OCI-LY3 (cell line): ENCODE measurements around the gene SPOP.

ENCODE experiments used
- H2AFZ ChIP-seq: fragments of 200-600, 300-600 bp; shearing (Covaris generic); 2 replicates; pipeline ENCODE4 v1.6.0; 2014; ENCODE audit warnings: antibody characterized with exemption, low read depth, low read length
- H3K27ac ChIP-seq: fragments of 200-600, 300-600 bp; sonication (generic); 2 replicates; pipeline ENCODE4 v1.5.1; 2014; ENCODE audit warnings: mild to moderate bottlenecking, low read length, moderate library complexity, mixed read lengths
- H3K27me3 ChIP-seq: fragments of 200-600, 300-600 bp; sonication (generic); 2 replicates; pipeline ENCODE4 v1.6.1; 2014; ENCODE audit warnings: low read depth, low read length, mixed read lengths
- H3K36me3 ChIP-seq: fragments of 200-600, 300-600 bp; sonication (generic); replicated peaks from 2 replicates; pipeline ENCODE3; 2014; ENCODE audit warnings: low read depth, low read length, mixed read lengths
- H3K4me1 ChIP-seq: fragments of 300-600, 200-600 bp; sonication (generic); 2 replicates; pipeline ENCODE4 v1.6.1; 2014; ENCODE audit warnings: low read length, mixed read lengths
- H3K4me2 ChIP-seq: fragments of 200-600, 300-600 bp; sonication (generic); 2 replicates; pipeline ENCODE4 v1.6.1; 2014; ENCODE audit warnings: low read length, mixed read lengths
- H3K4me3 ChIP-seq: fragments of 300-600, 200-600 bp; sonication (generic); 2 replicates; pipeline ENCODE4 v1.5.1; 2014; ENCODE audit warnings: antibody characterized with exemption, mild to moderate bottlenecking, low read length, moderate library complexity
- H3K79me2 ChIP-seq: fragments of 300-600, 200-600 bp; shearing (Covaris generic); 2 replicates; pipeline ENCODE4 v1.6.1; 2014; ENCODE audit warnings: mild to moderate bottlenecking, low read length, mixed read lengths
- H3K9ac ChIP-seq: fragments of 300-600, 200-600 bp; shearing (Covaris generic); 2 replicates; pipeline ENCODE4 v1.6.0; 2014; ENCODE audit warnings: mild to moderate bottlenecking, low read length, moderate library complexity
- H3K9me3 ChIP-seq: fragments of 200-600, 300-600 bp; shearing (Covaris generic); 2 replicates; pipeline ENCODE4 v1.6.1; 2014; ENCODE audit warnings: low read length, mixed read lengths; ENCODE audit not compliant: insufficient read depth
- H4K20me1 ChIP-seq: fragments of 200-600, 300-600 bp; sonication (generic); 2 replicates; pipeline ENCODE4 v1.6.1; 2016; ENCODE audit warnings: low read length, mixed read lengths; ENCODE audit not compliant: insufficient read depth
- CTCF ChIP-seq: fragments of 200-600, 300-600 bp; sonication (generic); IDR thresholded peaks from 2 replicates; pipeline ENCODE4 v1.5.1; 2014; ENCODE audit warnings: antibody characterized with exemption, low read length, low read depth
- EZH2phosphoT487 ChIP-seq: fragments of 200-600 bp; shearing (Covaris generic); IDR thresholded peaks from 2 replicates; pipeline ENCODE4 v1.6.1; 2018; ENCODE audit warnings: antibody characterized with exemption, mixed run types, low read depth

Gene SPOP

DNA sequence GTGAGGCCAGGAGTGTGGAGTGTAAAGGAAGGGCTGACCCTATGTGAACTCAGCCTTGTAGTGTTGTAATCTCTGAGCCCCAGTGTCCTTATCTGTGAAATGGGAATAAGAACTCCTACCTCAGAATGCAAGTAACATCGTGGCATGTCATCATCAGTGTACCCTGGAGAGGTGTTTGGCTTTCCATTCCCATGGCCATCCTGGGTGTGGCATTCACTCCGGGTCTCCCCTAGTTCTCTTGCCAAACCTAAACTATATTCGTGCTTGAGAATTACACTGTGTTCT lies 100.3 kb downstream of the SPOP start:
- H3K36me3 ChIP-seq = no peaks in the 10 kb centered on the region
- no peaks in the 10 kb centered on the region for H3K79me2 ChIP-seq
- peaks cover 12% of the 10 kb centered on the region for H3K4me1 ChIP-seq
- no peak overlapping the region for H2AFZ ChIP-seq
- peak overlapping the region; percentile 36 for H3K4me2 ChIP-seq
- H4K20me1 ChIP-seq = no peaks in the 10 kb centered on the region
- H3K27ac ChIP-seq = no peak overlapping the region
- H3K9ac ChIP-seq = no peak overlapping the region
- TF ChIP-seq CTCF (no peak), EZH2phosphoT487 (no peak)
- no peaks in the 10 kb centered on the region for H3K9me3 ChIP-seq
- no peak overlapping the region for H3K4me3 ChIP-seq
- H3K27me3 ChIP-seq = 0 out of 2 replicates have a peak, but pooled peaks cover 7% of the 10 kb centered on the region

- H3K4me1 ChIP-seq = peaks cover 12% of the 10 kb centered on the region
- no peak overlapping the region for H3K9ac ChIP-seq
- H3K27me3 ChIP-seq = peaks cover 11% of the 10 kb centered on the region; the same call in 1 of the 2 replicates
- no peaks in the 10 kb centered on the region for H3K9me3 ChIP-seq
- H3K27ac ChIP-seq = no peak overlapping the region
- no peaks in the 10 kb centered on the region for H4K20me1 ChIP-seq
- no peak overlapping the region for H3K4me3 ChIP-seq
- no peak overlapping the region for H2AFZ ChIP-seq
- H3K4me2 ChIP-seq = peak overlapping the region; percentile 36; the same call in 1 of the 2 replicates
- no peaks in the 10 kb centered on the region for H3K36me3 ChIP-seq
- H3K79me2 ChIP-seq = no peaks in the 10 kb centered on the region
- TF ChIP-seq CTCF = no peak
These were observed 100.8 kb downstream of the SPOP start for GRCh38 chr17:49576917-49577649.

DNA sequence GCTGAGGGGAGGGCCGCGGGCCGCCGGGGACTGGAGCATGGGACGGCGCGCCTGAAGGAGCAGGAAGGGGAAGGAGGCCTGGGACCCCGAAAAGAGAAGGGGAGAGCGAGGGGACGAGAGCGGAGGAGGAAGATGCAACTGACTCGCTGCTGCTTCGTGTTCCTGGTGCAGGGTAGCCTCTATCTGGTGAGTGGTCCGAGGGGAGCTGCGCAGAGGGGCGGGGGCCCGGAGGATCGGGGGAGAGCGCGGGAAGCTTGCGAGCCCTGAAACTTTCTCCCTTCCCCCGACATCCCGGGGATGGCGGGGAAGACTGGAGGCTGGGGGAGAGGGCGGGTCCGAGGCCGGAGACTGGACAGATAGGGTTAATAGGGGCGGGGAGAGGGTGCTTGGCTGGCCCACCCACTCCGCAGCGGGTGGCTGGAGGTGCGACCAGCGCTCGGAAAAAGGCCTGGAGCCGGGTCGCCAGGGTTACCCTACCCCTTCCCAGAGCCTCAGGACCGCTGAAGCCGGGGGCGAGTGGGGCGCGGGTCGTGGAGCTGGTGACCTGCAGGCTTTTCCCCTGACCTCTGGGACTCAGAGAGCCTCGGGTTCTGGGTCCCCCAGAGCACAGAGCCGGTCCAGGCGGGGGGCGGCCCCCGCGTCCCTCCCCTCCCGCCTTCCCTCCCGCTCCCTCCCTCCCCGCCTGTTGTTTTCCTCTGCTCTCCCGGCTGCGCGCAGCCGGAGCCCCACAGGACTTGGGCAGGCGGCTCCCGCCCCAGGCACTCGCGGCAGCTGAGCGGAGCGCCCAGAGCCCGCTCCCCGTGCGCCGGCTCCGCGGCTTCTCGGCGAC lies 101.6 kb downstream of the SPOP start:
- Histone ChIP-seq H3K27me3 (peaks cover 19% of the 10 kb centered on the region), H3K4me2 (no peak overlapping the region), H3K9me3 (no peaks in the 10 kb centered on the region), H3K4me1 (peaks cover 12% of the 10 kb centered on the region), H3K36me3 (no peaks in the 10 kb centered on the region), H3K4me3 (no peak overlapping the region), H4K20me1 (no peaks in the 10 kb centered on the region), H2AFZ (no peak overlapping the region), H3K9ac (no peak overlapping the region), H3K79me2 (no peaks in the 10 kb centered on the region), H3K27ac (no peak overlapping the region)
- TF ChIP-seq CTCF = no peak
- TF ChIP-seq EZH2phosphoT487 = no peak

DNA sequence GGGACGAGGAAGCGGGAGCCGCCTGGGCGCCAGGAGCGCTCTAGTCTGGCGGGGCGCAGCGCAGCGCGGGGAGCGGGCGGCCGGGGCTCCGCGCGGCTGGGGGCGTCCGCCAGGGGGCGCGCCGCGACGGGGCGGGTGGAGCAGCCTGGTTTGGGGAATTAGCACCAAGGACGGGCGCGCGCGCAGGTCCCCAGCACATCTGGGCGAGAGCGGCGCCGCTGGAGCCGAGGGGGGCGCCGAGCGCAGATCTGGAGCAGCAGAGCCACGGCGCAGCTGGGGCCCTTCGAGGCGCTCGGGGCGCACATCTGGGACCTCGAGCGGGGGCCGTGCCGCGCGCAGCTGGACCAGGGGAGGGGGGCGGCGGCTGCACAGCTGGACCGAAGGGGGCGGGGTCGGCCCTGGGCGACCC lies 102.2 kb downstream of the SPOP start, which contains the start of gene NXPH3:
TSS of gene NXPH3 (plus strand) at position 193 of the 409 bp plus-strand sequence. CDS start 349 bp downstream, outside the sequence.
- H3K27me3 ChIP-seq = peaks cover 25% of the 10 kb centered on the region
- peaks cover 12% of the 10 kb centered on the region for H3K4me1 ChIP-seq
- H2AFZ ChIP-seq = no peak within 1 kb of the TSS
- no peak for TF ChIP-seq CTCF
- no peak for TF ChIP-seq EZH2phosphoT487
- no peak within 1 kb of the TSS for H3K4me3 ChIP-seq
- H3K4me2 ChIP-seq = no peak within 1 kb of the TSS
- no peaks in the 10 kb centered on the region for H4K20me1 ChIP-seq
- H3K9ac ChIP-seq = no peak within 1 kb of the TSS
- H3K27ac ChIP-seq = no peak within 1 kb of the TSS
- H3K79me2 ChIP-seq = no peaks in the 10 kb centered on the region
- H3K9me3 ChIP-seq = no peaks in the 10 kb centered on the region
- H3K36me3 ChIP-seq = no peaks in the 10 kb centered on the region
